ENCODE data around the gene IP6K1.
"Not testable (repeated sequence)": the region's sequence is repeated elsewhere in the genome, so short reads cannot be mapped to it uniquely, and the experiment has no call there.

Gene IP6K1

GRCh38 chr3:49689046-49689907 is 97.1 kb downstream of the IP6K1 start, which contains the start of the genes MST1 and RNF123:
Gene MST1 (minus strand): TSS chr3:49689474. CDS start chr3:49688691, 783 bp downstream.
Gene RNF123 (plus strand): TSS chr3:49689557. CDS start chr3:49691166, 1,609 bp downstream.
- DNase-seq (ENCODE audit: low read depth): peak; percentile 88

- DNase-seq (ENCODE audit: low read depth): not testable (repeated sequence)
Observed at GRCh38 chr3:49688338-49689045, 97.8 kb downstream of the IP6K1 start.

GRCh38 chr3:49687424-49687795 is 98.9 kb downstream of the IP6K1 start:
- not testable (repeated sequence) for DNase-seq (ENCODE audit: low read depth)

GRCh38 chr3:49686769-49687423 is 99.4 kb downstream of the IP6K1 start:
- DNase-seq (ENCODE audit: low read depth): peak; percentile 23

- DNase-seq (ENCODE audit: low read depth): not testable (repeated sequence)
Observed at GRCh38 chr3:49686346-49686745, 100.0 kb downstream of the IP6K1 start.

GRCh38 chr3:49685846-49686245 is 100.5 kb downstream of the IP6K1 start:
- DNase-seq (ENCODE audit: low read depth): not testable (repeated sequence)

- not testable (repeated sequence) for DNase-seq (ENCODE audit: low read depth)
Observed at GRCh38 chr3:49685103-49685502, 101.2 kb downstream of the IP6K1 start.

- DNase-seq (ENCODE audit: low read depth): not testable (repeated sequence)
Observed at GRCh38 chr3:49684453-49684852, 101.9 kb downstream of the IP6K1 start.

GRCh38 chr3:49683162-49683561 is 103.2 kb downstream of the IP6K1 start:
- DNase-seq (ENCODE audit: low read depth): no peak

- DNase-seq (ENCODE audit: low read depth): no peak
Observed at GRCh38 chr3:49681543-49681942, 104.8 kb downstream of the IP6K1 start.

- no peak for DNase-seq (ENCODE audit: low read depth)
Observed at GRCh38 chr3:49681232-49681522, 105.2 kb downstream of the IP6K1 start.

GRCh38 chr3:49680493-49681231 is 105.7 kb downstream of the IP6K1 start:
- DNase-seq (ENCODE audit: low read depth): no peak

GRCh38 chr3:49675912-49676311 is 110.4 kb downstream of the IP6K1 start:
- DNase-seq (ENCODE audit: low read depth): no peak

GRCh38 chr3:49674497-49674983 is 111.8 kb downstream of the IP6K1 start:
- peak; percentile 11 for DNase-seq (ENCODE audit: low read depth)
